Activated CD4-positive, CD25-positive, alpha-beta regulatory T cell treated with anti-CD3 and anti-CD28 coated beads, Interleukin-2, amount 50 U/mL, for 16 hours (primary cell): ENCODE measurements around the gene CEMIP.
"Not testable (repeated sequence)": the region's sequence is repeated elsewhere in the genome, so short reads cannot be mapped to it uniquely, and the experiment has no call there.

Source experiments
- DNase-seq: peaks from one replicate; pipeline ENCODE4 v3.0.0-alpha.2; 2020; ENCODE audit warnings: low read depth, low spot score

CEMIP gene

GRCh38 chr15:80760960-80761359 lies 18.2 kb upstream of the CEMIP start:
- no peak for DNase-seq

- no peak for DNase-seq
These were observed 17.4 kb upstream of the CEMIP start for GRCh38 chr15:80761754-80762153.

GRCh38 chr15:80763235-80763634 lies 15.9 kb upstream of the CEMIP start:
- not testable (repeated sequence) for DNase-seq

- no peak for DNase-seq
These were observed 14.6 kb upstream of the CEMIP start for GRCh38 chr15:80764535-80764934.

GRCh38 chr15:80766275-80766674 lies 12.9 kb upstream of the CEMIP start:
- no peak for DNase-seq

GRCh38 chr15:80768158-80768557 lies 11.0 kb upstream of the CEMIP start:
- DNase-seq, result no peak

GRCh38 chr15:80769153-80769828 lies 9.9 kb upstream of the CEMIP start:
- no peak for DNase-seq

GRCh38 chr15:80769829-80770705 lies 9.1 kb upstream of the CEMIP start:
- no peak for DNase-seq

- no peak for DNase-seq
These were observed 6.0 kb upstream of the CEMIP start for GRCh38 chr15:80773122-80773551.

GRCh38 chr15:80773792-80774352 lies 5.3 kb upstream of the CEMIP start:
- no peak for DNase-seq

GRCh38 chr15:80774486-80774885 lies 4.7 kb upstream of the CEMIP start:
- no peak for DNase-seq

- no peak for DNase-seq
These were observed 3.8 kb upstream of the CEMIP start for GRCh38 chr15:80775338-80775737.

GRCh38 chr15:80776420-80777045 lies 2.6 kb upstream of the CEMIP start:
- peak; percentile 36 for DNase-seq

- no peak for DNase-seq
These were observed 2.0 kb upstream of the CEMIP start for GRCh38 chr15:80777137-80777536.

- no peak for DNase-seq
These were observed 1.1 kb upstream of the CEMIP start for GRCh38 chr15:80777826-80778620.

GRCh38 chr15:80778621-80778963 lies 578 bp upstream of the CEMIP start:
- DNase-seq, result no peak

- no peak for DNase-seq
These were observed 667 bp downstream of the CEMIP start for GRCh38 chr15:80779658-80780415.

- DNase-seq, result no peak
These were observed 1.4 kb downstream of the CEMIP start for GRCh38 chr15:80780416-80781221.

- no peak for DNase-seq
These were observed 4.1 kb downstream of the CEMIP start for GRCh38 chr15:80783260-80783659.

GRCh38 chr15:80785335-80785734 lies 6.2 kb downstream of the CEMIP start:
- no peak for DNase-seq
